GM12874 (cell line): Measurements from ENCODE around the gene CNTN2.

ENCODE experiments used
- TF ChIP-seq, protein P1 (sequence below): IDR thresholded peaks from 2 replicates; pipeline ENCODE4 v1.5.1; 2011; ENCODE audit warnings: low read depth, mild to moderate bottlenecking, control low read depth, low read length, moderate library complexity; ENCODE audit not compliant: insufficient read depth

CNTN2 gene, protein sequence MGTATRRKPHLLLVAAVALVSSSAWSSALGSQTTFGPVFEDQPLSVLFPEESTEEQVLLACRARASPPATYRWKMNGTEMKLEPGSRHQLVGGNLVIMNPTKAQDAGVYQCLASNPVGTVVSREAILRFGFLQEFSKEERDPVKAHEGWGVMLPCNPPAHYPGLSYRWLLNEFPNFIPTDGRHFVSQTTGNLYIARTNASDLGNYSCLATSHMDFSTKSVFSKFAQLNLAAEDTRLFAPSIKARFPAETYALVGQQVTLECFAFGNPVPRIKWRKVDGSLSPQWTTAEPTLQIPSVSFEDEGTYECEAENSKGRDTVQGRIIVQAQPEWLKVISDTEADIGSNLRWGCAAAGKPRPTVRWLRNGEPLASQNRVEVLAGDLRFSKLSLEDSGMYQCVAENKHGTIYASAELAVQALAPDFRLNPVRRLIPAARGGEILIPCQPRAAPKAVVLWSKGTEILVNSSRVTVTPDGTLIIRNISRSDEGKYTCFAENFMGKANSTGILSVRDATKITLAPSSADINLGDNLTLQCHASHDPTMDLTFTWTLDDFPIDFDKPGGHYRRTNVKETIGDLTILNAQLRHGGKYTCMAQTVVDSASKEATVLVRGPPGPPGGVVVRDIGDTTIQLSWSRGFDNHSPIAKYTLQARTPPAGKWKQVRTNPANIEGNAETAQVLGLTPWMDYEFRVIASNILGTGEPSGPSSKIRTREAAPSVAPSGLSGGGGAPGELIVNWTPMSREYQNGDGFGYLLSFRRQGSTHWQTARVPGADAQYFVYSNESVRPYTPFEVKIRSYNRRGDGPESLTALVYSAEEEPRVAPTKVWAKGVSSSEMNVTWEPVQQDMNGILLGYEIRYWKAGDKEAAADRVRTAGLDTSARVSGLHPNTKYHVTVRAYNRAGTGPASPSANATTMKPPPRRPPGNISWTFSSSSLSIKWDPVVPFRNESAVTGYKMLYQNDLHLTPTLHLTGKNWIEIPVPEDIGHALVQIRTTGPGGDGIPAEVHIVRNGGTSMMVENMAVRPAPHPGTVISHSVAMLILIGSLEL

DNA sequence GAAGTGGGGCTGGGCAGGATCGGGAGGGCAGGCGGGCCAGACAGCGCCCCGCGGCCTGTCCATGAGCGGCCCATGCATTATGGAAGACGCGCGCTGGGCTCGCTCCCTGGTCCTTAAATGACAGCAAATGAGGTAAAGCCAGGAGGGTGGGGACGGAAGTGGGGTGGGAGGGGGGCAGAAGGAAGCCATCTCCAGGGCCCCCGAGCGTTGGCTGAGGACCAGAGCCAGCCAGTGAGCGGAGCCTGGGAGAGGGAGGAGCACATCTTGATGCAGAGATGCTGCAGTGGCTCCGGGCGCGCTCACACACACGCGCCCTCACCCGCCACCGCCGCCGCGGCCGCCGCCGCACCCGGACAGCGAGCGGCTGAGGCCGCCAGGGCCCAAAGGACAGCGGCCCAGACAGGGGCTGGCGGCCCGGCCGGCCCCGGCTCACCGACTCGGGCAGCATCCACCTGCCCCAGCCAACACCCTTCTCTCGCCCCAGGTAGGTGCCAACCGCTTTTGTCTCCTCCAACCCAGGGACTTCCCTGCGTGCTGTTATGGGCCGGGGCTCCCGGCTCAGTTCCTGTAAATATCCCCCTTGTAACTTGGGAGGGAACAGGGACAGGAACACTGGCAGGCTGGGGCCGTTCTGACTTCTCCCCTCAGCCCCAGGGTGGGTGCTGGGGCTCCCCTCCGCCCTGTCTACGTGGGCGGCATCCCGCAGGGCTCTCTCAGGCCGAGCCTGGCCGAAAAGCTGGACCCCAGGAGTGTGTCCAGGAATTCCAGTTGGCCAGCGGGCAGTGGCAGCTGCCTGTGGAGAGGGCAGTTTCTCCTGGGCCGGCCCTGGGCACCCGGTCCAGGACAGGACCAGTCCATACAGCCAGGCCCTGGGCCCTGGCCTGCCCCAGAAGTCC is at the start of gene CNTN2:
CNTN2 (plus strand) TSS at position 302 of the 896 bp plus-strand sequence. CDS start 9,974 bp downstream, outside the sequence.
- TF ChIP-seq, protein P1, sequence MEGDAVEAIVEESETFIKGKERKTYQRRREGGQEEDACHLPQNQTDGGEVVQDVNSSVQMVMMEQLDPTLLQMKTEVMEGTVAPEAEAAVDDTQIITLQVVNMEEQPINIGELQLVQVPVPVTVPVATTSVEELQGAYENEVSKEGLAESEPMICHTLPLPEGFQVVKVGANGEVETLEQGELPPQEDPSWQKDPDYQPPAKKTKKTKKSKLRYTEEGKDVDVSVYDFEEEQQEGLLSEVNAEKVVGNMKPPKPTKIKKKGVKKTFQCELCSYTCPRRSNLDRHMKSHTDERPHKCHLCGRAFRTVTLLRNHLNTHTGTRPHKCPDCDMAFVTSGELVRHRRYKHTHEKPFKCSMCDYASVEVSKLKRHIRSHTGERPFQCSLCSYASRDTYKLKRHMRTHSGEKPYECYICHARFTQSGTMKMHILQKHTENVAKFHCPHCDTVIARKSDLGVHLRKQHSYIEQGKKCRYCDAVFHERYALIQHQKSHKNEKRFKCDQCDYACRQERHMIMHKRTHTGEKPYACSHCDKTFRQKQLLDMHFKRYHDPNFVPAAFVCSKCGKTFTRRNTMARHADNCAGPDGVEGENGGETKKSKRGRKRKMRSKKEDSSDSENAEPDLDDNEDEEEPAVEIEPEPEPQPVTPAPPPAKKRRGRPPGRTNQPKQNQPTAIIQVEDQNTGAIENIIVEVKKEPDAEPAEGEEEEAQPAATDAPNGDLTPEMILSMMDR = no peak

DNA sequence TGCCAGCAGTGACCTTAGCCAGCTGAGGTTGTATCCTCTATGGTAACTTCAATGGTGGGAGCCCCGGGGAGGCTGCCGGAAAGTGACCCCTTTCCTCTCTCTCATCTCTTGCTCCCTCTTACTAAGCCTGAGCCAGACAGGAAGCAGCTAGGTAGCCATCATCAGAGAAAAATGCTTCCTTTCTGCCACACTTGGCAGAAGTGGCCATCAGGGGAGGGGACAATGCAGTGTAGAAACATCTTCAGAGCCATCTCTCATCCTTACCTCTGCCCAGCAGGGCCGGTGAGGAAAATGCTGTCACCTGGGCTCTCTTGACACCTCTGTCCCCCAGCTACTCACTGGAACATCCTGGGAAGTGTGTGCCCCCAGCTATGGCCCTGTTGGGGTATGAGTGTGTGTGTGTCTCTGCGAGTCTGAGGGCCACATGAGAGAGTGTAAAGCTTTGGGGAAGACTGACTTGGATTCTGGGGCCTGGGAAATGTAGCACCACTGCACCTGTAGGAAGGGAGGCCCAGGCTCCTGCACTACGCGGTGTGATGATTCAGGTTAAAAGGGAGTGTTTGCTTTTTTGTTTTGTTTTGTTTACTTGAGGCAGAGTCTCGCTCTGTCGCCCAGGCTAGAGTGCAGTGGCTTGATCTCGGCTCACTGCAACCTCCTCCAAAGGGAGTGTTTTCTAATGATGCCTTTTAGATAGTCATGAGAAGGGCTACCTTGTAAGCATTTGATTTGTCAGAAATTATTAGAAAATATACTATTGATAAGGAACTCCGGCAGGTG is 48.7 kb upstream of the CNTN2 start:
- TF ChIP-seq, protein P1 = no peak

DNA sequence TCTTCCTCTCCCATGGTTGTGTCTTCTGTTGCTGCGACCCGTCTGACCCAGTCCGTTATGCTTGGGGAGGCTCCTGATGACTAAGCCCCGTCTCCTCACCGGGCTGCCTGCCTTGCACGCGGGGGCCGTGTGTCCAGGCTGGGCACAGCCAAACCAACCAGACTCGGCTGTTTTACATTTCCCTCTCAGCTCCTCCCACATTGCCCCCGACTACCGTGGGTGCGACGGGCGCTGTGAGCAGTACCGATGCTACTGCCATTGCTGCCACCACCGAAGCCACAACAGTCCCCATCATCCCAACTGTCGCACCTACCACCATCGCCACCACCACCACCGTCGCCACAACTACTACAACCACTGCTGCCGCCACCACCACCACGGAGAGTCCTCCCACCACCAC is 46.0 kb upstream of the CNTN2 start:
- TF ChIP-seq, protein P1 = no peak

DNA sequence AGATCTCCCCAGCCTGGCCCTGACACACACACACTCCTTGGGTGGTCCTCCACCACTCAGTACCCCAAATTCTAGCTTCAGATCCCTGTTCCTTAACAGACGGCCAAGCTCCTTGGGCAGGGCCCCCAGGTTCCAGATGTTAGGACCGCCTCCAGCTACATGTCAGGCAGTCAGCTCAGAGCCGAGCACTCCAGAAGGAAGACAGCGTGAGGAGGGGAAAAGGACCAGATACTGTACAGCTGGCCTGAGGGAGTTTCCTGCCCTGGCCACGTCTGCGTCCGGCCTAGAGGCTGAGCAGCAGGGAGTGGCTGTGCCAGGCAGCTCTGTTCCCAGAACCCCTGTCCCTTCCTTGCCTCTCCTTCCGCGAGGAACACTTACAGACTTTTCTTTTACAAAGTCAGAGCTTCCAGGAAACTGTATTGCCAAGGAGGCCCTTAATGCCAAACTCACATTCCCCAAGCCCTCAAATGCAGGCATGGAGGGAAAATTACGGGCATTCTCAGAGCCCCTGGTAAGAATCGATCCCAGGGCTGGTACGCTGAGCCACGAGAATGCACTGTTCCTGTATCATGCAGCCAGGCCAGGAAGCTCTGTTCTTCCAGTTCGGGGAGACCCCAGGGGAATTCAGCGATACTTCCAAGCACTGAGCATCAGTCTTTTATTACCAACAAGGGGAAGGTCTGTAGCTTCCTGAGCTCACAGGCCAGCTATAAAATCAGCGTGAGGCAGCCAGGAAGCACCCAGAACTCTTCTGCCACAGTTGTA is 45.2 kb upstream of the CNTN2 start:
- TF ChIP-seq, protein P1 = no peak

DNA sequence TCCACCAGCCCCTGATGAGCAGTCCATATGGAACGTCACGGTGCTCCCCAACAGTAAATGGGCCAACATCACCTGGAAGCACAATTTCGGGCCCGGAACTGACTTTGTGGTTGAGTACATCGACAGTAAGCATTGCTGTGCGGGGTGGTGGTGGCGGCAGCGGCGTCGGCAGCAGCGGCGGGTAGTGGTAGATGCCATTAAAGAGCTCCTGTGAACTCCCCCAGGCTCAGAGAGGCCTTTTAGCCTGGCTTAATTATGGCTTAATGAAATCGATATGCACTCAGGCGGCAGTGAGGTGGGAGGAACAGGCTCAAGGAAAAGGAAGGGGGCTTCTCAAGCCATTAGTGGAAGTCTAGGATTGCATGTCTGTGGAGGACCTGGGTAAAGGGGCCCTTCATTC is 41.9 kb upstream of the CNTN2 start:
- TF ChIP-seq, protein P1 = no peak

DNA sequence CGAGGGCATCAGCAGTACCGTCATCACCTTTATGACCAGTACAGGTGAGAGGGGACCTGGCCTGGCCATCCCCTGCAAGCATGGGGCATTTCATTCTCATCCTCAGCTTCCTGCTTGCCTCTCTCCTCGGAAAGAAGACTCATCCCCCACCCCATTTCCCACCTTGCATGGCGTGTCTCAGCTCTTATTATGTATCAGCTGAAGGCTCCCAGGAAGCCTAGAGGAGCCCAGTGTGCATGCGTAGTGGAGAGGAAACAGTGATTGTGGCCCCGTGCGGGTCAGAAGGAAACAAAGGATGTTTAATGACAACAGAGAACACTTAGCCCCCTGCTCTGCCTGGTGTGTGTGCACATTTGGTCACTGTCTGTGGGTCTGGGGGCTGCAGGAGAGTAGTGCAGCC is 40.3 kb upstream of the CNTN2 start:
- TF ChIP-seq, protein P1 = no peak
